ENCODE measurements around the gene PLTP.

DNA sequence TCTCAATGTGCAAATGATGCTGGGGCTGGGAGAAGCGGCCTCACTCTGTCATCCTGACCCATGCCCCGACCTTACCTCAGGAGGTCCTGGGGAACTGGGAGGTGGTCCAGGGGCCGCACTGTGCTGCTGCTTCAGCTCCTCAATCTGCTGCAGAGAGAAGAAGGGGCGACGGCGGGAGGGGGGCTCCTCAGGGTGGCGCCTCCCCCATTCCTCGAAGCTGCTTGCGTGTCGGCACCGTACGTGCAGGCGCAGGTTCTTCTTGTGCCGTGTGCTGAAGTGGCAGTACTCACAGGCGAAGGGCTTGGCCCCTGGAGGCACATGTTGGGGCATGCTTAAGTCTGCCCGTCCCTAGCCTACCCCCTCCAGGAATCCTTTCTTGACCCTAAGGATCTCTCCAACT is 47.2 kb upstream of the PLTP start:
- TF ChIP-seq EZH2phosphoT487 (IDR thresholded peaks at IDR 0.05; ENCODE audit: insufficient read depth, low read depth) (no peak), EZH2 (IDR thresholded peaks at IDR 0.05; ENCODE audit: insufficient read depth, poor library complexity, severe bottlenecking) (no peak)

All from GM23248 (cell line).